ENCODE results near the gene PPP4R1.

Gene PPP4R1

GRCh38 chr18:9558387-9559064 lies 55.8 kb downstream of the PPP4R1 start:
- Mint-ChIP-seq H3K27me3 (no peaks in the 10 kb centered on the region), H3K27ac (no peak overlapping the region), H3K9me3 (no peaks in the 10 kb centered on the region), H3K4me1 (ENCODE audit: low read depth) (no peaks in the 10 kb centered on the region), H3K4me3 (no peak overlapping the region), H3K36me3 (ENCODE audit: low read depth) (peaks cover 92% of the 10 kb centered on the region)
- DNase-seq = no peak

GRCh38 chr18:9557250-9557943 lies 57.0 kb downstream of the PPP4R1 start:
- H3K4me1 Mint-ChIP-seq (ENCODE audit: low read depth) = no peaks in the 10 kb centered on the region
- no peaks in the 10 kb centered on the region for H3K27me3 Mint-ChIP-seq
- H3K9me3 Mint-ChIP-seq = peaks cover 6% of the 10 kb centered on the region
- H3K36me3 Mint-ChIP-seq (ENCODE audit: low read depth) = peaks cover 92% of the 10 kb centered on the region
- no peak overlapping the region for H3K27ac Mint-ChIP-seq
- no peak overlapping the region for H3K4me3 Mint-ChIP-seq
- no peak for DNase-seq

DNA sequence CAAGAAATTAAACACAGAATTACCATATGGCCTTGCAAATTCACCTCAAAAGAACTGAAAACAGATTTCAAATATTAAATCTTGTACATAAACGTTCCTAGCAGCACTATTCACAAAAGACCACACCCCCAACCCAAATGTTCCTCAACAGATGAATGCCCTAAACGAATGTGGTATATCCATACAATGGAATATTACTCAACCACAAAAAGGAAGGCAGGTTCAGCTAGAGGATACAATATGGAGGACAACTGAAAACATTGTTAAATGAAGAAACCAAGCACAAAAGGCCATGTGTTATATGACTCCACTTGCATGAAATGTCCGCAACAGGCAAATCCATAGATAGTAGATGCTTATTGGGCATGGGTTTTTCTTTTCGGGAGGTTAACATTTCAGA lies 61.7 kb downstream of the PPP4R1 start:
- no peak for DNase-seq
- Mint-ChIP-seq H3K27me3 (no peaks in the 10 kb centered on the region), H3K36me3 (ENCODE audit: low read depth) (peaks cover 95% of the 10 kb centered on the region), H3K27ac (no peak overlapping the region), H3K4me3 (no peak overlapping the region), H3K9me3 (peaks cover 6% of the 10 kb centered on the region), H3K4me1 (ENCODE audit: low read depth) (no peaks in the 10 kb centered on the region)

DNA sequence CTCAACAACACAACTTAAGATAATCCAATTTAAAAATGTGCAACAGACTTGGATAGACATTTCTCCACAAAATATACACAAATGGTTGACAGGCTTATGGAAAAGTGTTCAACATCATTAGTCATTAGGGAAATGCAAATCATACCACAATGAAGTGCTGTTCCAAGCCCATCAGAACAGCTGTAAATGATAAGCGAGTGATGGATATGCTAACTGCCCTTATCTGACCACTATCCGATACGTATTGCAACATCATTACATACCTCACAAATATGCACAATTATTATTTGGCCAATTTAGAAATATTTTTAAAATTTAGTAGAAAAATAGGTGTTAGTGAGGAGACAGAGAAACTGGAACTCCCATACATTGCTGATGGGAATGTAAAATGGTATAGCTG lies 62.2 kb downstream of the PPP4R1 start:
- Mint-ChIP-seq H3K9me3 (peaks cover 6% of the 10 kb centered on the region), H3K4me3 (no peak overlapping the region), H3K4me1 (ENCODE audit: low read depth) (no peaks in the 10 kb centered on the region), H3K27ac (no peak overlapping the region), H3K36me3 (ENCODE audit: low read depth) (peaks cover 95% of the 10 kb centered on the region), H3K27me3 (no peaks in the 10 kb centered on the region)
- no peak for DNase-seq

GRCh38 chr18:9550429-9550828 lies 63.9 kb downstream of the PPP4R1 start:
- Mint-ChIP-seq H3K36me3 (ENCODE audit: low read depth) (peaks cover 94% of the 10 kb centered on the region), H3K27ac (no peak overlapping the region), H3K9me3 (peaks cover 6% of the 10 kb centered on the region), H3K4me1 (ENCODE audit: low read depth) (no peaks in the 10 kb centered on the region), H3K27me3 (no peaks in the 10 kb centered on the region), H3K4me3 (no peak overlapping the region)
- DNase-seq = no peak

DNA sequence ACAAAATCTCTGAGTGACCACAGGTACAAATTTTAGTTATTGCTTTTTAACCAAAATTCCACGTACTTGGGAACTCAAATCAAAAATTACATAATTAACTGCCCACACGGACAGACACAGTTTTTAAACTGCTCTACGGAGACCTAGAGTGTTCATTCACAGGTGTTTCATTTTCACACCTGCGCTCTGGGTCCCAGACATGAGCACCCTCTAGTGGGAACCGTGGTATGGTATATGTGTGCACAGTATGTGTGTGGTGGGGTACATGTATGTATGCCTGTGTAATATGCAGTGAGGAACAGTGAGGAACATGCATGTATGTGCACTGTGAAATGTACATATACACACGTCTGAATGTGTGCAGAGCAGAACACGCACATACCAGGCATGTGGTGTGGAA lies 65.0 kb downstream of the PPP4R1 start:
- H3K27ac Mint-ChIP-seq = no peak overlapping the region

DNA sequence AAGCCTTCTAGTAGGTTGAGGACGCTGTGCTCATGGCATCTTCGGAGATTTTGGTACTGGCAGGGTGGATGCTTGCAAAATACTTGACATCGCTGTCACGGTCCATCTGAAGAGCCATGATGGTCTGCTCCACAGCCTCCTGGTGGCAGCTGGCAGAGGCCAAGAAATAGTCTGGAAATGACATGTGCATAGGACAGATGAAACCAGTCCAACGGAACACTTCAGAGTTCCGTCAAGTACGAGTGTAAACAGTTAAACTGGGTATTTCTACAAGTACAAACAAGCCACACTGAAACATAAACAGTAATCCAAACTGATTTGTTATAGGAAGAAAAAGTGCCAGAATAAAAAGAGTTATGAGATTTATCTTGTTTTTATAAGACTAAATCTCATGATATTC lies 66.6 kb downstream of the PPP4R1 start:
- Mint-ChIP-seq H3K27ac (no peak overlapping the region), H3K9me3 (peaks cover 2% of the 10 kb centered on the region), H3K27me3 (no peaks in the 10 kb centered on the region), H3K4me3 (no peak overlapping the region), H3K4me1 (ENCODE audit: low read depth) (no peaks in the 10 kb centered on the region), H3K36me3 (ENCODE audit: low read depth) (peaks cover 70% of the 10 kb centered on the region)
- no peak for DNase-seq

More for the DNA sequence above, 65.0 kb downstream of the PPP4R1 start:
- peaks cover 85% of the 10 kb centered on the region for H3K36me3 Mint-ChIP-seq (ENCODE audit: low read depth)
- no peaks in the 10 kb centered on the region for H3K4me1 Mint-ChIP-seq (ENCODE audit: low read depth)
- DNase-seq = no peak
- H3K27me3 Mint-ChIP-seq = no peaks in the 10 kb centered on the region
- no peak overlapping the region for H3K4me3 Mint-ChIP-seq
- peaks cover 6% of the 10 kb centered on the region for H3K9me3 Mint-ChIP-seq

GRCh38 chr18:9546468-9546867 lies 67.9 kb downstream of the PPP4R1 start:
- H3K27me3 Mint-ChIP-seq = no peaks in the 10 kb centered on the region

GRCh38 chr18:9545029-9545428 lies 69.3 kb downstream of the PPP4R1 start:
- H3K36me3 Mint-ChIP-seq (ENCODE audit: low read depth) = peaks cover 45% of the 10 kb centered on the region

More at GRCh38 chr18:9546468-9546867, 67.9 kb downstream of the PPP4R1 start:
- Mint-ChIP-seq H3K36me3 (ENCODE audit: low read depth) (peaks cover 56% of the 10 kb centered on the region), H3K4me3 (no peak overlapping the region), H3K27ac (peak overlapping the region; percentile 64), H3K9me3 (no peaks in the 10 kb centered on the region), H3K4me1 (ENCODE audit: low read depth) (no peaks in the 10 kb centered on the region)
- no peak for DNase-seq

GRCh38 chr18:9542924-9543323 lies 71.4 kb downstream of the PPP4R1 start:
- H3K4me3 Mint-ChIP-seq = no peak overlapping the region
- H3K27ac Mint-ChIP-seq = no peak overlapping the region
- H3K27me3 Mint-ChIP-seq = no peaks in the 10 kb centered on the region
- no peaks in the 10 kb centered on the region for H3K9me3 Mint-ChIP-seq
- no peak for DNase-seq
- H3K4me1 Mint-ChIP-seq (ENCODE audit: low read depth) = no peaks in the 10 kb centered on the region
- peaks cover 36% of the 10 kb centered on the region for H3K36me3 Mint-ChIP-seq (ENCODE audit: low read depth)

More at GRCh38 chr18:9545029-9545428, 69.3 kb downstream of the PPP4R1 start:
- H3K9me3 Mint-ChIP-seq = no peaks in the 10 kb centered on the region
- no peak overlapping the region for H3K4me3 Mint-ChIP-seq
- H3K4me1 Mint-ChIP-seq (ENCODE audit: low read depth) = no peaks in the 10 kb centered on the region
- DNase-seq = no peak
- no peaks in the 10 kb centered on the region for H3K27me3 Mint-ChIP-seq
- H3K27ac Mint-ChIP-seq = no peak overlapping the region

- no peaks in the 10 kb centered on the region for H3K4me1 Mint-ChIP-seq (ENCODE audit: low read depth)
- no peak for DNase-seq
- H3K9me3 Mint-ChIP-seq = no peaks in the 10 kb centered on the region
- no peaks in the 10 kb centered on the region for H3K27me3 Mint-ChIP-seq
- H3K36me3 Mint-ChIP-seq (ENCODE audit: low read depth) = peaks cover 41% of the 10 kb centered on the region
- H3K27ac Mint-ChIP-seq = no peak overlapping the region
- H3K4me3 Mint-ChIP-seq = no peak overlapping the region
These were observed 74.4 kb downstream of the PPP4R1 start for GRCh38 chr18:9539938-9540337.

DNA sequence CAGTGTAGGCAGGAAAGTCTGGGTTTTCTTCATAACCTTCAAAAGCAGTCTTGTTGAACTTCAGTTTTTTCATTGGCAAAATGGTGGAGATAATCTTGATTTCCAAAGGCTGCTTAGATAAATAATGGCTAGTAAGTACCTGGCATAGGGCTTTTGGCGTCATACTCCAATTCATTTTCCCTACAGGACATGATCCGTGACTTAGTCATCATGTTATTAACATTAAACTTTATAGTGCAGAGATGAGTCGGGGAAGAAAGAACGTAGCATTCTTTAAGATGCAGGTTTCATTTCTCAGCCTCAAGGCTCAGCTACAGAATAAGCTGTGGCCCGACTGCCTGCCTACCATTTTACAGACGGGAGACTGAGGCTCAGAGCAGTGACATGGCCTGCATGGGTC lies 75.1 kb downstream of the PPP4R1 start:
- H3K36me3 Mint-ChIP-seq (ENCODE audit: low read depth) = peaks cover 47% of the 10 kb centered on the region
- no peak overlapping the region for H3K27ac Mint-ChIP-seq
- H3K9me3 Mint-ChIP-seq = no peaks in the 10 kb centered on the region

DNA sequence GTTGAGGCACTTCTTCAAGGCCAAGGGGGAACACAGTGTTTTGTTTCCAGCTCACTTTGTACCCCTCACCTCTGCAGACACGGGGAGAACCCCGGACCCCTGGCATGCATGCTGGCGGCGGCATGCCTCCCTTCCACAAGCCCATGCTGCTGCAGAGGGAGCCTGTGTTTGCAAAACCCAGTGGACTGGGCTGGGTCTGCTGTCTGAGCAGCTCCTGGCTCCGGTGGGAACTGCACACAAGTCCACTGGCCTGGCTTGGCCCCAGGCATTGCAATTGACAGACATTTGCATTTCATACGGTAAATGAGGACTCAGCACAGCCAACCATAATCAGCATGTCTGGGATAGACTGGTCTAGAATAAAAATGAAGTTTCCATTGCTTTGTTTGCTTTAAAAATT lies 76.7 kb downstream of the PPP4R1 start:
- Mint-ChIP-seq H3K27me3 (no peaks in the 10 kb centered on the region), H3K4me1 (ENCODE audit: low read depth) (no peaks in the 10 kb centered on the region), H3K27ac (no peak overlapping the region), H3K4me3 (no peak overlapping the region), H3K36me3 (ENCODE audit: low read depth) (peaks cover 63% of the 10 kb centered on the region), H3K9me3 (no peaks in the 10 kb centered on the region)
- DNase-seq = no peak

More for the DNA sequence above, 75.1 kb downstream of the PPP4R1 start:
- no peak for DNase-seq
- Mint-ChIP-seq H3K27me3 (no peaks in the 10 kb centered on the region), H3K4me1 (ENCODE audit: low read depth) (no peaks in the 10 kb centered on the region), H3K4me3 (no peak overlapping the region)

GRCh38 chr18:9536354-9537152 lies 77.8 kb downstream of the PPP4R1 start:
- H3K27ac Mint-ChIP-seq = no peak overlapping the region
- H3K4me1 Mint-ChIP-seq (ENCODE audit: low read depth) = no peaks in the 10 kb centered on the region
- no peaks in the 10 kb centered on the region for H3K27me3 Mint-ChIP-seq

More at GRCh38 chr18:9536354-9537152, 77.8 kb downstream of the PPP4R1 start:
- Mint-ChIP-seq H3K9me3 (no peaks in the 10 kb centered on the region), H3K4me3 (no peak overlapping the region), H3K36me3 (ENCODE audit: low read depth) (peaks cover 72% of the 10 kb centered on the region)
- DNase-seq = no peak

All from activated T-cell treated with anti-CD3 and anti-CD28 coated beads, Interleukin-2, amount 50 U/mL, for 24 hours (primary cell).